ENCODE results near the gene RALB.

The RALB gene

DNA sequence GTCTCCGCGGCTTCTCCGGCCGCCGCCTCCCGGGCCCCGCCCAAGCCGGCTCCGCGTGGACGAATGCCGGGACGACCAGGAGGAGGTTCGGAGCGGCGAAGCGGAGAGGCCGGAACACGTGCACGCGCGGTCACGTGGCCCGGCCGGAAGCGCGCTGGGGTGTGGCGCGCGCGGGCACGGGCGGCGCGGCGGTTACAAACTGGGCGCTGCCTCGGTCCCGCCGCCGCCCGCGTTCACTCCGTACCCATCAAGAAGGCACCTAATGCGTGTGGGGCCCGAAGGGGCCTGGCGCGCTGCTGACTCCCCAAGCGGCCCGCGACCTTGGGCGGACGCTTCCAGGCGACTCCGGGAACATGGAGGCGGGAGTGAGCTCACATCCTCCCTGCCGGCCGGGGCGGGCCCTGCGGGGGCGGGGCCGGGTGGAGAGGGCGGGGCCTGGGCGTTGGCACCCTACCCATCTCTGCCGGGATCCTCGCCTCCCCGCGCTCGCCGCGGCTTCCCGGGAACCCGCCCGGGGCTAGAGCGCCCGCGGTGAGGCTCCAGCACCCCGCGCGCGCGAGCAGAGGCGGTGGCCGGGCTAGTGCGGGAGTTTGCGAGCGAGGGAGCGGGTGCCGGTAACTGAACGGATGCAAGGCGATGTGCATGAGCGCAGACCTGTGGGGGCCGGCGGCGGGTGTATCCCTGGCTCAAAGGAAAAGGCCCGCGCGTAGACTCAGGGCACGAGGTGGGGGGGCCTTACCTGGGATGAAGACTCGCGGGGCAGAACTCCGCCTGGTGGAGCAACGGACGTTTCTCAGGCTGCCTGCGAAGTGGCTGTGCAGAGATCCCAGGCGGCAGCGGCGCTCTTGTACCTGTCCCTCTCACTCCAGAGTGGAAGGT lies 29.4 kb upstream of the RALB start, which contains the start of gene TMEM185B (continued):
- TF ChIP-seq SCRT1 (tag by site-specific recombination; IDR thresholded peaks at IDR 0.05; ENCODE audit: borderline replicate concordance) = no peak
- TF ChIP-seq SP3 (tag by site-specific recombination; IDR thresholded peaks at IDR 0.05) = peak; percentile 69
- 0 out of 2 replicates have a peak, but pooled peaks have one; percentile 12 for TF ChIP-seq ZNF677 (tag by site-specific recombination; IDR thresholded peaks at IDR 0.05)
- TF ChIP-seq ZNF530 (tag by site-specific recombination; IDR thresholded peaks at IDR 0.05; ENCODE audit: low read depth) = no peak
- 0 out of 2 replicates have a peak, but pooled peaks have one; percentile 55 for TF ChIP-seq ZXDB (tag by site-specific recombination; IDR thresholded peaks at IDR 0.05)
- peak; percentile 86 for TF ChIP-seq KLF1 (tag by site-specific recombination; IDR thresholded peaks at IDR 0.05)
- 0 out of 2 replicates have a peak, but pooled peaks have one; percentile 30 for TF ChIP-seq KLF17 (tag by site-specific recombination; IDR thresholded peaks at IDR 0.05)
- TF ChIP-seq MEIS1 (CRISPR knock-in tag; IDR thresholded peaks at IDR 0.05; ENCODE audit: borderline replicate concordance) = no peak
- TF ChIP-seq ZFHX2 (tag by site-specific recombination; conservative IDR thresholded peaks at IDR 0.05) = peak; percentile 68
- TF ChIP-seq ZNF704 (tag by site-specific recombination; IDR thresholded peaks at IDR 0.05) = no peak
- TF ChIP-seq ZNF513 (tag by site-specific recombination; IDR thresholded peaks at IDR 0.05) = no peak
- peak; percentile 64 for TF ChIP-seq ZEB2 (tag by site-specific recombination; IDR thresholded peaks at IDR 0.05)
- TF ChIP-seq KLF10 (tag by site-specific recombination; IDR thresholded peaks at IDR 0.05) = peak; percentile 96
- TF ChIP-seq YY1 (tag by site-specific recombination; IDR thresholded peaks at IDR 0.05) = peak; percentile 69; the same call in 1 of the 2 replicates
- TF ChIP-seq, protein P1, sequence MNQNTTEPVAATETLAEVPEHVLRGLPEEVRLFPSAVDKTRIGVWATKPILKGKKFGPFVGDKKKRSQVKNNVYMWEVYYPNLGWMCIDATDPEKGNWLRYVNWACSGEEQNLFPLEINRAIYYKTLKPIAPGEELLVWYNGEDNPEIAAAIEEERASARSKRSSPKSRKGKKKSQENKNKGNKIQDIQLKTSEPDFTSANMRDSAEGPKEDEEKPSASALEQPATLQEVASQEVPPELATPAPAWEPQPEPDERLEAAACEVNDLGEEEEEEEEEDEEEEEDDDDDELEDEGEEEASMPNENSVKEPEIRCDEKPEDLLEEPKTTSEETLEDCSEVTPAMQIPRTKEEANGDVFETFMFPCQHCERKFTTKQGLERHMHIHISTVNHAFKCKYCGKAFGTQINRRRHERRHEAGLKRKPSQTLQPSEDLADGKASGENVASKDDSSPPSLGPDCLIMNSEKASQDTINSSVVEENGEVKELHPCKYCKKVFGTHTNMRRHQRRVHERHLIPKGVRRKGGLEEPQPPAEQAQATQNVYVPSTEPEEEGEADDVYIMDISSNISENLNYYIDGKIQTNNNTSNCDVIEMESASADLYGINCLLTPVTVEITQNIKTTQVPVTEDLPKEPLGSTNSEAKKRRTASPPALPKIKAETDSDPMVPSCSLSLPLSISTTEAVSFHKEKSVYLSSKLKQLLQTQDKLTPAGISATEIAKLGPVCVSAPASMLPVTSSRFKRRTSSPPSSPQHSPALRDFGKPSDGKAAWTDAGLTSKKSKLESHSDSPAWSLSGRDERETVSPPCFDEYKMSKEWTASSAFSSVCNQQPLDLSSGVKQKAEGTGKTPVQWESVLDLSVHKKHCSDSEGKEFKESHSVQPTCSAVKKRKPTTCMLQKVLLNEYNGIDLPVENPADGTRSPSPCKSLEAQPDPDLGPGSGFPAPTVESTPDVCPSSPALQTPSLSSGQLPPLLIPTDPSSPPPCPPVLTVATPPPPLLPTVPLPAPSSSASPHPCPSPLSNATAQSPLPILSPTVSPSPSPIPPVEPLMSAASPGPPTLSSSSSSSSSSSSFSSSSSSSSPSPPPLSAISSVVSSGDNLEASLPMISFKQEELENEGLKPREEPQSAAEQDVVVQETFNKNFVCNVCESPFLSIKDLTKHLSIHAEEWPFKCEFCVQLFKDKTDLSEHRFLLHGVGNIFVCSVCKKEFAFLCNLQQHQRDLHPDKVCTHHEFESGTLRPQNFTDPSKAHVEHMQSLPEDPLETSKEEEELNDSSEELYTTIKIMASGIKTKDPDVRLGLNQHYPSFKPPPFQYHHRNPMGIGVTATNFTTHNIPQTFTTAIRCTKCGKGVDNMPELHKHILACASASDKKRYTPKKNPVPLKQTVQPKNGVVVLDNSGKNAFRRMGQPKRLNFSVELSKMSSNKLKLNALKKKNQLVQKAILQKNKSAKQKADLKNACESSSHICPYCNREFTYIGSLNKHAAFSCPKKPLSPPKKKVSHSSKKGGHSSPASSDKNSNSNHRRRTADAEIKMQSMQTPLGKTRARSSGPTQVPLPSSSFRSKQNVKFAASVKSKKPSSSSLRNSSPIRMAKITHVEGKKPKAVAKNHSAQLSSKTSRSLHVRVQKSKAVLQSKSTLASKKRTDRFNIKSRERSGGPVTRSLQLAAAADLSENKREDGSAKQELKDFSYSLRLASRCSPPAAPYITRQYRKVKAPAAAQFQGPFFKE (tag by site-specific recombination; IDR thresholded peaks at IDR 0.05; ENCODE audit: borderline replicate concordance) = no peak
- 0 out of 2 replicates have a peak, but pooled peaks have one; percentile 30 for TF ChIP-seq ZSCAN30 (tag by site-specific recombination; IDR thresholded peaks at IDR 0.05)
- TF ChIP-seq KLF7 (tag by site-specific recombination; IDR thresholded peaks at IDR 0.05; ENCODE audit: borderline replicate concordance) = peak; percentile 57; the same call in 1 of the 2 replicates
- TF ChIP-seq ZNF169 (tag by site-specific recombination; IDR thresholded peaks at IDR 0.05) = no peak
- TF ChIP-seq KLF8 (tag by site-specific recombination; IDR thresholded peaks at IDR 0.05) = peak; percentile 94

Data from HEK293 (cell line).